Endothelial cell (in vitro differentiated cells): ENCODE data around the gene KRTAP6-1. TPM values are rescaled to one million over a fixed set of nuclear protein-coding genes. Genes with fewer than 3 reads are reported as not detected.

Experiments
- DNase-seq: peaks from one replicate; pipeline ENCODE4 v3.0.0; 2021; ENCODE audit warnings: low spot score
- H3K27ac Mint-ChIP-seq: one replicate; pipeline ENCODE4 v1.8.0; 2021; ENCODE audit warnings: mixed read lengths, inconsistent platforms; ENCODE audit not compliant: unreplicated experiment
- H3K27me3 Mint-ChIP-seq: one replicate; pipeline ENCODE4 v1.8.0; 2021; ENCODE audit warnings: mild to moderate bottlenecking, moderate library complexity, mixed read lengths, inconsistent platforms; ENCODE audit not compliant: unreplicated experiment
- H3K36me3 Mint-ChIP-seq: one replicate; pipeline ENCODE4 v1.8.0; 2021; ENCODE audit warnings: mild to moderate bottlenecking, low read depth, mixed read lengths, inconsistent platforms; ENCODE audit not compliant: unreplicated experiment
- H3K4me1 Mint-ChIP-seq: one replicate; pipeline ENCODE4 v1.8.0; 2021; ENCODE audit warnings: mild to moderate bottlenecking, mixed read lengths, inconsistent platforms; ENCODE audit not compliant: unreplicated experiment
- H3K4me3 Mint-ChIP-seq: one replicate; pipeline ENCODE4 v1.8.0; 2021; ENCODE audit warnings: mild to moderate bottlenecking, mixed read lengths, inconsistent platforms; ENCODE audit not compliant: unreplicated experiment
- H3K9me3 Mint-ChIP-seq: one replicate; pipeline ENCODE4 v1.8.0; 2021; ENCODE audit warnings: mixed read lengths, inconsistent platforms; ENCODE audit not compliant: unreplicated experiment
- total RNA-seq: library from RNA; stranded (reverse); fragmentation: NEBNext Ultra II Directional; extraction: Animal tissue kit (Norgen Biotek cat#: 25700); gene quantifications from one replicate; pipeline ENCODE4 v1.2.1, GENCODE V29; 2021; ENCODE audit not compliant: unreplicated experiment
- TF ChIP-seq, protein P1 (sequence below): fragments of 200-600 bp; sonication (generic); IDR thresholded peaks from one replicate; pipeline ENCODE4 v1.5.0; 2021; ENCODE audit warnings: antibody characterized with exemption; ENCODE audit not compliant: unreplicated experiment

Gene KRTAP6-1
- total RNA-seq, 1 donor from 2014 or later: not detected

GRCh38 chr21:30634906-30635305 lies 21.2 kb upstream of the KRTAP6-1 start, which contains the start of gene KRTAP20-2:
TSS of gene KRTAP20-2 (plus strand) at chr21:30635206. CDS start at chr21:30635264, 58 bp downstream.
- TF ChIP-seq, protein P1, sequence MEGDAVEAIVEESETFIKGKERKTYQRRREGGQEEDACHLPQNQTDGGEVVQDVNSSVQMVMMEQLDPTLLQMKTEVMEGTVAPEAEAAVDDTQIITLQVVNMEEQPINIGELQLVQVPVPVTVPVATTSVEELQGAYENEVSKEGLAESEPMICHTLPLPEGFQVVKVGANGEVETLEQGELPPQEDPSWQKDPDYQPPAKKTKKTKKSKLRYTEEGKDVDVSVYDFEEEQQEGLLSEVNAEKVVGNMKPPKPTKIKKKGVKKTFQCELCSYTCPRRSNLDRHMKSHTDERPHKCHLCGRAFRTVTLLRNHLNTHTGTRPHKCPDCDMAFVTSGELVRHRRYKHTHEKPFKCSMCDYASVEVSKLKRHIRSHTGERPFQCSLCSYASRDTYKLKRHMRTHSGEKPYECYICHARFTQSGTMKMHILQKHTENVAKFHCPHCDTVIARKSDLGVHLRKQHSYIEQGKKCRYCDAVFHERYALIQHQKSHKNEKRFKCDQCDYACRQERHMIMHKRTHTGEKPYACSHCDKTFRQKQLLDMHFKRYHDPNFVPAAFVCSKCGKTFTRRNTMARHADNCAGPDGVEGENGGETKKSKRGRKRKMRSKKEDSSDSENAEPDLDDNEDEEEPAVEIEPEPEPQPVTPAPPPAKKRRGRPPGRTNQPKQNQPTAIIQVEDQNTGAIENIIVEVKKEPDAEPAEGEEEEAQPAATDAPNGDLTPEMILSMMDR: no peak
- Mint-ChIP-seq H3K4me1 (no peaks in the 10 kb centered on the region), H3K9me3 (no peaks in the 10 kb centered on the region), H3K4me3 (no peak within 1 kb of the TSS), H3K27ac (no peak within 1 kb of the TSS), H3K27me3 (no peaks in the 10 kb centered on the region), H3K36me3 (no peaks in the 10 kb centered on the region)
- no peak for DNase-seq

DNA sequence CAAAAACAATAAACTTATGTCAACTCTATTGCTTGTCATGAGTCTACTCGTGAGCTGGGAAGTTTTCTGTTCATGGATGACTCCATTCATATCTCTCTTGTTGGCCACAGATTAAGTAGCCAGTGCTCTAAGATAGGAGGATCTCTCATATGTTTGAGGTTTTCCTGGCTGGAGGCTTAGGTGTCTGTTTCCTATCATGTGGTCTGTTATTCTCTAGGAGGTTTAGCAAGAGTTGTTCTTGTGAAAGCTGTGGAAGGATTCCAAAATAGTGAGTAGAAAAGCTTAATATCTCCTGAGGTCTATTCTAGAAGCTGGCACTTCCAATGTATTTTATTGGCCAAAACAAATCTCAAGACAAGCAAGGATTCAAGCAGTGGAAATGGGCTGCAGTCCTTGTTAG lies 15.5 kb upstream of the KRTAP6-1 start:
- no peak overlapping the region for H3K27ac Mint-ChIP-seq
- H3K27me3 Mint-ChIP-seq: no peaks in the 10 kb centered on the region
- TF ChIP-seq, protein P1: no peak
- peaks cover 15% of the 10 kb centered on the region for H3K36me3 Mint-ChIP-seq
- peaks cover 8% of the 10 kb centered on the region for H3K9me3 Mint-ChIP-seq
- no peak overlapping the region for H3K4me3 Mint-ChIP-seq
- DNase-seq: no peak
- H3K4me1 Mint-ChIP-seq: no peaks in the 10 kb centered on the region

DNA sequence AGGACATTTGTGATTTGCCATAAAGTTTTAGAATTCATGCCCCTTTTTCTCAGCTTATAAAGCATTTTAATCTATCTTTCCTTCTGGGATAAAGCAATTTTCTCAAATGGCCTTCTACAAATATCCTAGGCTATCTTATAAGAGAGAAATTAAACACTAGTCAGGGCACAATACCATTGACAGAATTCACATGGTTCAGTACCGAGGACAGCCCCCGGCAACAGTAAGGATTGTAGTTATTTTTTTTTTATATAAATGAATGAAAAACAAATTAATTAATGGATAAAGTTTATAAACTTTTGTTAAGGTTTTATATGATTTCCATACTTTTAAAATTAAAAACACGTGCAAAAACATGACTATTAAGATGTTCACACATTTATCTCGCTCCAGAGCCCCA lies 14.4 kb upstream of the KRTAP6-1 start:
- H3K27me3 Mint-ChIP-seq: no peaks in the 10 kb centered on the region
- H3K27ac Mint-ChIP-seq: no peak overlapping the region
- no peaks in the 10 kb centered on the region for H3K4me1 Mint-ChIP-seq
- TF ChIP-seq, protein P1: no peak
- H3K9me3 Mint-ChIP-seq: peaks cover 8% of the 10 kb centered on the region
- no peak overlapping the region for H3K4me3 Mint-ChIP-seq
- H3K36me3 Mint-ChIP-seq: peaks cover 15% of the 10 kb centered on the region
- DNase-seq: no peak

DNA sequence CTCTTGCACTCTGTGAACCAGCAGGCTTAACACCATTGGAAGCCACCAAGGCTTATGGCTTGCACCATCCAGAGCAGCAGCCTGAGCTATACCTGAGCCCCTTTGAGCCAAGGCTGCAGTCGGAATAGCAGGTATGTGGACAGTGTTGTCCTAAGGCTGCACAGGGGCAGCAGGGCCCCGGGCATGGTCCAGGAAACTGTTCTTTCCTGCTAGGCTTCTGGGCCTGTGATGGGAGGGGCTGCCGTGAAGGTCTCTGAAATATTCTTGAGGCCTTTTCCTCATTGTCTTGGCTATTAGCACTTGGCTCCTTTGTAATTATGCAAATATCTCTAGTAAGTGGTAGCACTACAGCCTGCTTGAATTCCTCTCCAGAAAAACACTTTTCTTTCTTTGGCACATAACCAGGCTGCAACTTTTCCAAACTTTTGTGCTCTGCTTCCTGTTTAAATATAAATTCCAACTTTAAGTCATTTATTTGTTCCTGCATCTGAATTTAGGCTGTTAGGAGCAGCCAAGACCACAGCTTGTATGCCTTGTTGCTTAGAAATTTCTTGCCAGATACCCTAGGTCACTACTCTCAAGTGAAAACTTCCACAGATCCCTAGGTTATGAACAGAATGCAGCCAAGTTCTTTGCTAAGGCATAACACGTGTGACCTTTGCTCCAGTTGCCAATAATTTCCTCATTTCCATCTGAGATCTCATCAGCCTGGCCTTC lies 11.9 kb upstream of the KRTAP6-1 start:
- Mint-ChIP-seq H3K4me3 (no peak overlapping the region), H3K27me3 (no peaks in the 10 kb centered on the region), H3K36me3 (peaks cover 15% of the 10 kb centered on the region), H3K27ac (no peak overlapping the region), H3K9me3 (peaks cover 8% of the 10 kb centered on the region), H3K4me1 (no peaks in the 10 kb centered on the region)
- TF ChIP-seq, protein P1: no peak
- no peak for DNase-seq

DNA sequence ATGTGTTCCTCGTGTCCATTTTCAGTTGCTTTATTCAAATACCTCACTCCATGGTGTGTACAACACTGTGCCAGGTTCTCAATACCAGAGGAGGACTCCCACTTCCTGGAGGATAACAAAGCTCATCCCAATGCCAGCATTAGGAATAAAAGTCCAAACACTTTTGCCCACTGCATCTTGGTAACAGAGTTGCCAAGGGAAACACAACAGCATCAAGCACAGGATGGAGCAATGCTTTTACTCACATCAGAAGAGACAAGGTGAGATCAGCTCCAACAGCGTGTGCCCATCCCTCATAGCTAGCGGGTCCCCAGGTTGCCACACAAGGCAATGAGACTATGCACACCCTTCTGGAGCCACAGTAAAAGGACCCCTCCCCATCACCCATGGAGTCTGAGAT lies 9.6 kb upstream of the KRTAP6-1 start:
- H3K9me3 Mint-ChIP-seq: peaks cover 8% of the 10 kb centered on the region
- peaks cover 15% of the 10 kb centered on the region for H3K36me3 Mint-ChIP-seq
- no peak for DNase-seq
- H3K4me1 Mint-ChIP-seq: no peaks in the 10 kb centered on the region
- TF ChIP-seq, protein P1: no peak
- no peak overlapping the region for H3K4me3 Mint-ChIP-seq
- H3K27ac Mint-ChIP-seq: no peak overlapping the region
- H3K27me3 Mint-ChIP-seq: no peaks in the 10 kb centered on the region
